ENCODE results near the gene SIX2. TPM values are rescaled to one million over a fixed set of nuclear protein-coding genes. Genes with fewer than 3 reads are reported as not detected.

The SIX2 gene
- total and polyA plus RNA-seq, 9 of the 15 experiments (the other 6 are each of a cell fraction or from before 2014, with no cell fraction given), result not detected

GRCh38 chr2:44996356-44996755, 12.9 kb downstream of the SIX2 start:
- H2AFZ ChIP-seq (ENCODE audit: low read depth, low read length), result no peak overlapping the region
- CTCF ChIA-PET (ENCODE audit: low intra/inter-chr PET ratio), result no interaction called here

DNA sequence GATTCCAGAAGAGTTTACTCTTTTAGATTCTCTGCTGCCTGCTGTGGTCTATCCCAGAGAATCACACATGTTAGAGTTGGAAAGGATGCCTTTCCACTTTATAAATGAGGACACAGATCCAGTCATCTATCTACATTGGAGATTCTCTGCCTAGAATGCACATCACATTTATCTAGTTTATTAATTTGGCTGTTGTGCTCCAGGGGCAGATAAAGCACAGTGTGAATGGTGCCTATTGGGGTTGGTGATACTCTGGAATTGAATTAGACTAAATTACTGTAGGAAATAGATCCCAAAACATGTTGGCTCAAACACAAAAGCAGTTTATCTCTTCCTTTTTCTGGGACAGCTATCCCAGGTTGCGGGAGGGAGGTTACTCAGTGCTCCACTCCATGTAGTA, 14.9 kb downstream of the SIX2 start:
- H3K27ac ChIP-seq (ENCODE audit: extremely low read depth, low read depth, low read length), result no peak overlapping the region
- no peaks in the 10 kb centered on the region for H3K9me3 ChIP-seq (replicated peaks; ENCODE audit: control insufficient read depth, insufficient read depth, low read depth, low read length)
- ATAC-seq (no peak), DNase-seq (ENCODE audit: extremely low read depth in 1 of 4, low spot score in 3 of 4) (no peak), FAIRE-seq (no peak)
- H3K79me2 ChIP-seq (ENCODE audit: control insufficient read depth, insufficient read depth, low read length), result no peaks in the 10 kb centered on the region
- CTCF ChIA-PET (ENCODE audit: low intra/inter-chr PET ratio), result no interaction called here
- intact Hi-C loops (cut with micrococcal nuclease) (no loop called here), in situ Hi-C loops (cut with MboI) (no loop called here)
- BruUV-seq (replicated peaks), result no TSS peak
- no peak overlapping the region for H3K9ac ChIP-seq (ENCODE audit: insufficient read depth in 1 of 2, low read depth in 2 of 2, low read length in 2 of 2)
- no peaks in the 10 kb centered on the region for H3K9me1 ChIP-seq (ENCODE audit: control insufficient read depth, insufficient read depth, low read length)
- peaks cover 3 to 7% of the 10 kb centered on the region in 2 experiments; a peak in 2 of 5 replicates for H3K27me3 ChIP-seq (ENCODE audit: control insufficient read depth in 2 of 2, insufficient read depth in 2 of 2, low read length in 2 of 2)
- no peaks in the 10 kb centered on the region for H3K36me3 ChIP-seq (ENCODE audit: control insufficient read depth, insufficient read depth, low read length)
- H3K4me3 ChIP-seq, result no peak overlapping the region
- H3K4me2 ChIP-seq (ENCODE audit: insufficient read depth, low read length), result no peak overlapping the region
- 0% methylated on average over 1 of the region's 1 CpG for WGBS (ENCODE audit: insufficient coverage, low coverage, missing lambda C conversion rate)
- POLR2A ChIA-PET, result no interaction called here
- no peaks in the 10 kb centered on the region for H4K20me1 ChIP-seq (replicated peaks; ENCODE audit: control insufficient read depth, insufficient read depth, low read length)
- H3K4me1 ChIP-seq (replicated peaks in 1 of 2; ENCODE audit: control insufficient read depth in 2 of 2, insufficient read depth in 2 of 2, low read length in 2 of 2), result no peaks in the 10 kb centered on the region
- H2AFZ ChIP-seq (ENCODE audit: low read depth, low read length), result no peak overlapping the region
- TF ChIP-seq ZNF668 (CRISPR knock-in tag; IDR thresholded peaks at IDR 0.05), result no peak
- TF ChIP-seq, protein P1, sequence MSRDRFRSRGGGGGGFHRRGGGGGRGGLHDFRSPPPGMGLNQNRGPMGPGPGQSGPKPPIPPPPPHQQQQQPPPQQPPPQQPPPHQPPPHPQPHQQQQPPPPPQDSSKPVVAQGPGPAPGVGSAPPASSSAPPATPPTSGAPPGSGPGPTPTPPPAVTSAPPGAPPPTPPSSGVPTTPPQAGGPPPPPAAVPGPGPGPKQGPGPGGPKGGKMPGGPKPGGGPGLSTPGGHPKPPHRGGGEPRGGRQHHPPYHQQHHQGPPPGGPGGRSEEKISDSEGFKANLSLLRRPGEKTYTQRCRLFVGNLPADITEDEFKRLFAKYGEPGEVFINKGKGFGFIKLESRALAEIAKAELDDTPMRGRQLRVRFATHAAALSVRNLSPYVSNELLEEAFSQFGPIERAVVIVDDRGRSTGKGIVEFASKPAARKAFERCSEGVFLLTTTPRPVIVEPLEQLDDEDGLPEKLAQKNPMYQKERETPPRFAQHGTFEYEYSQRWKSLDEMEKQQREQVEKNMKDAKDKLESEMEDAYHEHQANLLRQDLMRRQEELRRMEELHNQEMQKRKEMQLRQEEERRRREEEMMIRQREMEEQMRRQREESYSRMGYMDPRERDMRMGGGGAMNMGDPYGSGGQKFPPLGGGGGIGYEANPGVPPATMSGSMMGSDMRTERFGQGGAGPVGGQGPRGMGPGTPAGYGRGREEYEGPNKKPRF (IDR thresholded peaks at IDR 0.05; ENCODE audit: low read depth, low read length), result no peak
- TF ChIP-seq CCNT2 (IDR thresholded peaks at IDR 0.05; ENCODE audit: borderline replicate concordance, extremely low read depth, insufficient read length, low read depth, low read length), result no peak
- TF ChIP-seq ZSCAN32 (CRISPR knock-in tag; IDR thresholded peaks at IDR 0.05), result no peak
- TF ChIP-seq, protein P2, sequence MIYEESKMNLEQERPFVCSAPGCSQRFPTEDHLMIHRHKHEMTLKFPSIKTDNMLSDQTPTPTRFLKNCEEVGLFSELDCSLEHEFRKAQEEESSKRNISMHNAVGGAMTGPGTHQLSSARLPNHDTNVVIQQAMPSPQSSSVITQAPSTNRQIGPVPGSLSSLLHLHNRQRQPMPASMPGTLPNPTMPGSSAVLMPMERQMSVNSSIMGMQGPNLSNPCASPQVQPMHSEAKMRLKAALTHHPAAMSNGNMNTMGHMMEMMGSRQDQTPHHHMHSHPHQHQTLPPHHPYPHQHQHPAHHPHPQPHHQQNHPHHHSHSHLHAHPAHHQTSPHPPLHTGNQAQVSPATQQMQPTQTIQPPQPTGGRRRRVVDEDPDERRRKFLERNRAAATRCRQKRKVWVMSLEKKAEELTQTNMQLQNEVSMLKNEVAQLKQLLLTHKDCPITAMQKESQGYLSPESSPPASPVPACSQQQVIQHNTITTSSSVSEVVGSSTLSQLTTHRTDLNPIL (CRISPR knock-in tag; IDR thresholded peaks at IDR 0.05), result no peak
- TF ChIP-seq, protein P3, sequence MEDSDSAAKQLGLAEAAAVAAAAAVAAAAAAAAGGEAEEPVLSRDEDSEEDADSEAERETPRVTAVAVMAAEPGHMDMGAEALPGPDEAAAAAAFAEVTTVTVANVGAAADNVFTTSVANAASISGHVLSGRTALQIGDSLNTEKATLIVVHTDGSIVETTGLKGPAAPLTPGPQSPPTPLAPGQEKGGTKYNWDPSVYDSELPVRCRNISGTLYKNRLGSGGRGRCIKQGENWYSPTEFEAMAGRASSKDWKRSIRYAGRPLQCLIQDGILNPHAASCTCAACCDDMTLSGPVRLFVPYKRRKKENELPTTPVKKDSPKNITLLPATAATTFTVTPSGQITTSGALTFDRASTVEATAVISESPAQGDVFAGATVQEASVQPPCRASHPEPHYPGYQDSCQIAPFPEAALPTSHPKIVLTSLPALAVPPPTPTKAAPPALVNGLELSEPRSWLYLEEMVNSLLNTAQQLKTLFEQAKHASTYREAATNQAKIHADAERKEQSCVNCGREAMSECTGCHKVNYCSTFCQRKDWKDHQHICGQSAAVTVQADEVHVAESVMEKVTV (CRISPR knock-in tag; IDR thresholded peaks at IDR 0.05), result no peak
- TF ChIP-seq ELF2 (CRISPR knock-in tag; IDR thresholded peaks at IDR 0.05), result no peak

More at GRCh38 chr2:44996356-44996755, 12.9 kb downstream of the SIX2 start:
- no peak overlapping the region for H3K27ac ChIP-seq (ENCODE audit: extremely low read depth, low read depth, low read length)
- no peak overlapping the region for H3K4me3 ChIP-seq
- H4K20me1 ChIP-seq (replicated peaks; ENCODE audit: control insufficient read depth, insufficient read depth, low read length), result no peaks in the 10 kb centered on the region
- under 1% methylated on average over 6 of the region's 6 CpGs for WGBS (ENCODE audit: insufficient coverage, low coverage, missing lambda C conversion rate)
- H3K79me2 ChIP-seq (ENCODE audit: control insufficient read depth, insufficient read depth, low read length), result no peaks in the 10 kb centered on the region
- no peaks in the 10 kb centered on the region for H3K36me3 ChIP-seq (ENCODE audit: control insufficient read depth, insufficient read depth, low read length)
- no peak for TF ChIP-seq KAT8 (IDR thresholded peaks at IDR 0.05; ENCODE audit: low read depth)
- TF ChIP-seq USF2 (CRISPR knock-in tag; IDR thresholded peaks at IDR 0.05), result no peak
- ATAC-seq (no peak), FAIRE-seq (no peak), DNase-seq (ENCODE audit: extremely low read depth in 1 of 4, low spot score in 3 of 4) (no peak)
- H3K9ac ChIP-seq (ENCODE audit: insufficient read depth in 1 of 2, low read depth in 2 of 2, low read length in 2 of 2), result no peak overlapping the region
- peaks cover 21 to 27% of the 10 kb centered on the region in 2 experiments; a peak in 4 of 5 replicates for H3K27me3 ChIP-seq (ENCODE audit: control insufficient read depth in 2 of 2, insufficient read depth in 2 of 2, low read length in 2 of 2)
- in situ Hi-C loops (cut with MboI) (no loop called here), intact Hi-C loops (cut with micrococcal nuclease) (no loop called here)
- H3K9me3 ChIP-seq (replicated peaks; ENCODE audit: control insufficient read depth, insufficient read depth, low read depth, low read length), result no peaks in the 10 kb centered on the region
- POLR2A ChIA-PET, result no interaction called here
- H3K4me1 ChIP-seq (replicated peaks in 1 of 2; ENCODE audit: control insufficient read depth in 2 of 2, insufficient read depth in 2 of 2, low read length in 2 of 2), result peaks cover 0 to 12% of the 10 kb centered on the region in 2 experiments; a peak in 1 of 5 replicates
- no peaks in the 10 kb centered on the region for H3K9me1 ChIP-seq (ENCODE audit: control insufficient read depth, insufficient read depth, low read length)
- H3K4me2 ChIP-seq (ENCODE audit: insufficient read depth, low read length), result no peak overlapping the region
- BruUV-seq (replicated peaks), result no TSS peak

Data from K562 (cell line).